Transverse colon (tissue), 4 donors: ENCODE results near the gene DLG2.

Source experiments
- EP300 ChIP-seq: sonication (generic); formaldehyde crosslinking; IDR thresholded peaks from one replicate; pipeline ENCODE4 v1.6.1; 2017; ENCODE audit warnings: antibody characterized with exemption, low read depth
- POLR2A ChIP-seq: fragments of 450-650 bp; IDR thresholded peaks from one replicate; pipeline ENCODE4 v1.6.1; 2016; ENCODE audit warnings: antibody characterized with exemption, mild to moderate bottlenecking, moderate library complexity
- POLR2AphosphoS5 ChIP-seq, 3 donors: sonication (generic); formaldehyde crosslinking; IDR thresholded peaks; one replicate each; pipeline ENCODE4 v1.6.1; 2016; ENCODE audit warnings: antibody characterized with exemption in 3 of 3
- TF ChIP-seq, protein P1 (sequence below), 5 experiments: fragments of 200-600 bp in 3 of 5; fragments of 450-650 bp in 2 of 5; sonication (generic) in 3 of 5; IDR thresholded peaks; 1 replicate in 2 of 5; 2 replicates in 3 of 5; pipeline ENCODE4 v1.5.1; 2016 to 2017; ENCODE audit warnings: antibody characterized with exemption in 5 of 5, inconsistent platforms in 3 of 5, mild to moderate bottlenecking in 2 of 5, moderate library complexity in 1 of 5

- TF ChIP-seq, protein P1, sequence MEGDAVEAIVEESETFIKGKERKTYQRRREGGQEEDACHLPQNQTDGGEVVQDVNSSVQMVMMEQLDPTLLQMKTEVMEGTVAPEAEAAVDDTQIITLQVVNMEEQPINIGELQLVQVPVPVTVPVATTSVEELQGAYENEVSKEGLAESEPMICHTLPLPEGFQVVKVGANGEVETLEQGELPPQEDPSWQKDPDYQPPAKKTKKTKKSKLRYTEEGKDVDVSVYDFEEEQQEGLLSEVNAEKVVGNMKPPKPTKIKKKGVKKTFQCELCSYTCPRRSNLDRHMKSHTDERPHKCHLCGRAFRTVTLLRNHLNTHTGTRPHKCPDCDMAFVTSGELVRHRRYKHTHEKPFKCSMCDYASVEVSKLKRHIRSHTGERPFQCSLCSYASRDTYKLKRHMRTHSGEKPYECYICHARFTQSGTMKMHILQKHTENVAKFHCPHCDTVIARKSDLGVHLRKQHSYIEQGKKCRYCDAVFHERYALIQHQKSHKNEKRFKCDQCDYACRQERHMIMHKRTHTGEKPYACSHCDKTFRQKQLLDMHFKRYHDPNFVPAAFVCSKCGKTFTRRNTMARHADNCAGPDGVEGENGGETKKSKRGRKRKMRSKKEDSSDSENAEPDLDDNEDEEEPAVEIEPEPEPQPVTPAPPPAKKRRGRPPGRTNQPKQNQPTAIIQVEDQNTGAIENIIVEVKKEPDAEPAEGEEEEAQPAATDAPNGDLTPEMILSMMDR (IDR thresholded peaks at IDR 0.05), result no peak
- no peak for TF ChIP-seq POLR2AphosphoS5 (IDR thresholded peaks at IDR 0.05)
- TF ChIP-seq POLR2A, result no peak
- no peak for TF ChIP-seq EP300
These were observed 1385.6 kb downstream of the DLG2 start for GRCh38 chr11:84241343-84242131.
